Gastrocnemius medialis (tissue), 4 donors: ENCODE data around the gene KIAA0930. TPM values are rescaled to one million over a fixed set of nuclear protein-coding genes. Genes with fewer than 3 reads are reported as not detected.
A peak's percentile ranks its signal among the peaks of the same experiment; 100 is the strongest.

Experiments
- ATAC-seq, 2 donors: fragments of 150-250 bp; one replicate each; pipeline ENCODE4 v1.9.1; 2016
- DNase-seq, 2 donors: peaks; one replicate each; pipeline ENCODE4 v3.0.0-alpha.2; 2019
- H3K27ac ChIP-seq, 4 donors: fragments of 200-600 bp; sonication (generic); 1 replicate in 1 of 4; 2 replicates in 3 of 4; pipeline ENCODE4 v1.5.1; 2016 to 2018; ENCODE audit warnings: mild to moderate bottlenecking in 2 of 4, moderate library complexity in 1 of 4
- H3K27me3 ChIP-seq, 3 donors: fragments of 200-600 bp; sonication (generic) in 2 of 3; 1 replicate in 1 of 3; 2 replicates in 2 of 3; pipeline versions ENCODE4 v1.5.1 to v1.6.0; 2016 to 2019; ENCODE audit warnings: mild to moderate bottlenecking in 1 of 3, moderate library complexity in 1 of 3
- H3K36me3 ChIP-seq, 2 donors: fragments of 200-600 bp; sonication (generic) in 1 of 2; one replicate each; pipeline ENCODE4 v1.5.1; 2017 to 2018
- H3K4me1 ChIP-seq, 2 donors: fragments of 200-600 bp; sonication (generic) in 1 of 2; one replicate each; pipeline ENCODE4 v1.5.1; 2016 to 2017; ENCODE audit warnings: mild to moderate bottlenecking in 2 of 2
- H3K4me3 ChIP-seq, 4 donors: fragments of 200-600 bp; sonication (generic) in 3 of 4; 1 replicate in 1 of 4; 2 replicates in 3 of 4; pipeline ENCODE4 v1.5.1; 2016 to 2019; ENCODE audit warnings: mild to moderate bottlenecking in 2 of 4
- H3K9me3 ChIP-seq, 3 donors: fragments of 200-600 bp; sonication (generic) in 2 of 3; 1 replicate in 1 of 3; 2 replicates in 2 of 3; pipeline ENCODE4 v1.5.1; 2016 to 2019
- CTCF ChIP-seq, 5 experiments: fragments of 450-650 bp in 3 of 5; fragments of 200-600 bp in 2 of 5; sonication (generic) in 2 of 5; IDR thresholded peaks in 4 of 5; conservative IDR thresholded peaks in 1 of 5; 1 replicate in 4 of 5; 2 replicates in 1 of 5; pipeline ENCODE4 v1.5.1; 2016 to 2019; ENCODE audit warnings: antibody characterized with exemption in 5 of 5, mild to moderate bottlenecking in 3 of 5, moderate library complexity in 3 of 5
- POLR2A ChIP-seq, 2 donors: fragments of 450-650 bp; IDR thresholded peaks; one replicate each; pipeline ENCODE4 v1.6.1; 2017; ENCODE audit warnings: antibody characterized with exemption in 2 of 2, mild to moderate bottlenecking in 2 of 2, moderate library complexity in 2 of 2
- in situ Hi-C, 4 donors: fragments of 200-750 bp; cut with MboI; loops; one replicate each; pipeline versions ENCODE4 v1.15.0 to v1.8.0; 2017; ENCODE audit warnings: low sequenced_read_pairs in 4 of 4
- intact Hi-C: fragments of 100-400 bp; cut with DNase I; formaldehyde crosslinking; loops from one replicate; pipeline ENCODE4 v1.15.1; 2023; ENCODE audit warnings: low total_unique reads
- total RNA-seq, 4 donors: library from RNA; depleted of rRNA; stranded (reverse); fragments of >200 nt; gene quantifications; one replicate each; pipeline versions ENCODE4 v1.1.0 to v1.2.3, GENCODE V29; 2016

KIAA0930 gene
- total RNA-seq, 4 donors from 2014 or later = 45.1 to 99.9 (median 53.7) TPM

GRCh38 chr22:45242778-45243191 lies 2.1 kb upstream of the KIAA0930 start:
- ATAC-seq = no peak
- H3K27ac ChIP-seq = no peak overlapping the region
- TF ChIP-seq CTCF (IDR thresholded peaks at IDR 0.05 in 4 of 5, conservative IDR thresholded peaks at IDR 0.05 in 1 of 5) (no peak), POLR2A (IDR thresholded peaks at IDR 0.05) (no peak)
- intact Hi-C loops = no loop called here
- peaks cover 8 to 15% of the 10 kb centered on the region in 2 donors for H3K4me1 ChIP-seq
- in situ Hi-C loops = no loop called here
- no peaks in the 10 kb centered on the region for H3K36me3 ChIP-seq
- DNase-seq = no peak
- H3K27me3 ChIP-seq = no peaks in the 10 kb centered on the region
- no peaks in the 10 kb centered on the region for H3K9me3 ChIP-seq
- H3K4me3 ChIP-seq = no peak overlapping the region

GRCh38 chr22:45240104-45240809 lies 437 bp downstream of the KIAA0930 start:
- no peak for TF ChIP-seq CTCF (IDR thresholded peaks at IDR 0.05 in 4 of 5, conservative IDR thresholded peaks at IDR 0.05 in 1 of 5)
- TF ChIP-seq POLR2A (IDR thresholded peaks at IDR 0.05) = no peak
- Histone ChIP-seq H3K4me3 (peak overlapping the region; percentile 59 to 83 (median 72)), H3K9me3 (no peaks in the 10 kb centered on the region), H3K27ac (peak overlapping the region in 1 of 4 donors; percentile 52), H3K36me3 (no peaks in the 10 kb centered on the region), H3K27me3 (no peaks in the 10 kb centered on the region), H3K4me1 (peaks cover 8 to 15% of the 10 kb centered on the region in 2 donors)
- no peak for DNase-seq
- intact Hi-C loops = loop anchor here (2.0 kb wide), 1 partner anchor 77 kb away; the partner anchor contains the start of gene NUP50
- in situ Hi-C loops = no loop called here
- peak; percentile 10 to 32 for ATAC-seq

GRCh38 chr22:45239681-45240051 lies 1.0 kb downstream of the KIAA0930 start:
- intact Hi-C loops = loop anchor here (2.0 kb wide), 1 partner anchor 77 kb away; the partner anchor contains the start of gene NUP50
- H3K36me3 ChIP-seq = no peaks in the 10 kb centered on the region
- in situ Hi-C loops = no loop called here
- peaks cover 8 to 15% of the 10 kb centered on the region in 2 donors for H3K4me1 ChIP-seq
- H3K27me3 ChIP-seq = no peaks in the 10 kb centered on the region
- ATAC-seq = no peak
- TF ChIP-seq POLR2A (IDR thresholded peaks at IDR 0.05) = no peak
- TF ChIP-seq CTCF (IDR thresholded peaks at IDR 0.05 in 4 of 5, conservative IDR thresholded peaks at IDR 0.05 in 1 of 5) = no peak
- no peak for DNase-seq
- H3K27ac ChIP-seq = no peak overlapping the region
- peak overlapping the region; percentile 59 to 83 (median 72) for H3K4me3 ChIP-seq
- H3K9me3 ChIP-seq = no peaks in the 10 kb centered on the region

- no peak for TF ChIP-seq POLR2A (IDR thresholded peaks at IDR 0.05)
- no peak for TF ChIP-seq CTCF (IDR thresholded peaks at IDR 0.05 in 4 of 5, conservative IDR thresholded peaks at IDR 0.05 in 1 of 5)
- no peak for ATAC-seq
- H3K4me1 ChIP-seq = peaks cover 8 to 15% of the 10 kb centered on the region in 2 donors
- H3K4me3 ChIP-seq = peak overlapping the region in 2 of 4 donors; percentile 59 to 74
- in situ Hi-C loops = no loop called here
- H3K36me3 ChIP-seq = no peaks in the 10 kb centered on the region
- no peaks in the 10 kb centered on the region for H3K9me3 ChIP-seq
- DNase-seq = no peak
- intact Hi-C loops = no loop called here
- no peak overlapping the region for H3K27ac ChIP-seq
- H3K27me3 ChIP-seq = no peaks in the 10 kb centered on the region
Measured at GRCh38 chr22:45238957-45239680, 1.6 kb downstream of the KIAA0930 start.
